Esophagus muscularis mucosa (tissue), 2 donors: Measurements from ENCODE around the gene ATMIN.

Source experiments
- POLR2A ChIP-seq: fragments of 450-650 bp; IDR thresholded peaks from one replicate; pipeline ENCODE4 v1.6.1; 2017; ENCODE audit warnings: antibody characterized with exemption, moderate library complexity, mild to moderate bottlenecking, low read depth
- POLR2AphosphoS5 ChIP-seq, 2 donors: sonication (generic); formaldehyde crosslinking; IDR thresholded peaks; one replicate each; pipeline ENCODE4 v1.6.1; 2017; ENCODE audit warnings: antibody characterized with exemption in 2 of 2

DNA sequence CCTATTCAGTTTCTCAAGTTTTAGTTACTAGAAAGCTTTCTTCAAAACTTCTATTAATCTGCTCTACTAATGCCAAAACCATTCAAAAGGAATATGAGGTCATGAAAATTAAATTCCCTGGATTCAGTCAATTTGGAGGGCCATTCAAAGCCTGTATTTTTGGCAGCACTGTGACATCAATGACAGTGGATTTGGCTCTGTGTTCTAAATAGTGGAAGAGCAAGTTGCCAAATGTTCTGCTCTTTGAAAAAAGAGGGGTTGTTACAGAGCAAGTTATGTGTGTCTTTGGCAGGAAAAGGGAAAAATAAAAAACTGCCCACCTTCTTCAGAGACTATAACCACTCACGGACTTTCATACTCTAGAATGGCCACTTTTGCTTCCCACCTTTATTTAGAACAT is 44.6 kb downstream of the ATMIN start:
- TF ChIP-seq POLR2A (no peak), POLR2AphosphoS5 (IDR thresholded peaks at IDR 0.05) (no peak)
